Activated CD8-positive, alpha-beta memory T cell treated with anti-CD3 and anti-CD28 coated beads, Interleukin-2, amount 10 ng/mL, durations not matched to agents 7 days and 5 days (primary cell): Measurements from ENCODE around the gene ABR. TPM values are rescaled to one million over a fixed set of nuclear protein-coding genes. Genes with fewer than 3 reads are reported as not detected.

Experiments used
- ATAC-seq: fragments of 150-1000 bp; cut with Tn5 transposase; one replicate; pipeline ENCODE4 v1.10.0; 2021; ENCODE audit warnings: moderate library complexity
- CTCF ChIA-PET: fragments of 350-600 bp; sonication (Branson Sonifier 250); formaldehyde crosslinking; loops from one replicate; lab custom pipeline; 2021; ENCODE audit warnings: antibody characterized with exemption; lab: Charles Lee
- DNase-seq: peaks from one replicate; pipeline ENCODE4 v3.0.0-alpha.2; 2020
- H3K27ac Mint-ChIP-seq: one replicate; pipeline ENCODE4 v1.8.0; 2021; ENCODE audit warnings: mild to moderate bottlenecking, mixed read lengths
- H3K27me3 Mint-ChIP-seq: one replicate; pipeline ENCODE4 v1.8.0; 2021; ENCODE audit warnings: mixed read lengths
- H3K36me3 Mint-ChIP-seq: one replicate; pipeline ENCODE4 v1.8.0; 2021; ENCODE audit warnings: mild to moderate bottlenecking, mixed read lengths
- H3K4me1 Mint-ChIP-seq: one replicate; pipeline ENCODE4 v1.8.0; 2021; ENCODE audit warnings: mixed read lengths
- H3K4me3 Mint-ChIP-seq: one replicate; pipeline ENCODE4 v1.8.0; 2021; ENCODE audit warnings: mild to moderate bottlenecking, moderate library complexity, mixed read lengths
- H3K9me3 Mint-ChIP-seq: one replicate; pipeline ENCODE4 v1.8.0; 2022; ENCODE audit warnings: low read depth, mixed read lengths
- total RNA-seq, 2 experiments: library from RNA; stranded (reverse); gene quantifications; one replicate each; pipeline ENCODE4 v1.2.3, GENCODE V29; 2021

The ABR gene
- total RNA-seq, 2 experiments from 2014 or later = 83.2 to 145 TPM

DNA sequence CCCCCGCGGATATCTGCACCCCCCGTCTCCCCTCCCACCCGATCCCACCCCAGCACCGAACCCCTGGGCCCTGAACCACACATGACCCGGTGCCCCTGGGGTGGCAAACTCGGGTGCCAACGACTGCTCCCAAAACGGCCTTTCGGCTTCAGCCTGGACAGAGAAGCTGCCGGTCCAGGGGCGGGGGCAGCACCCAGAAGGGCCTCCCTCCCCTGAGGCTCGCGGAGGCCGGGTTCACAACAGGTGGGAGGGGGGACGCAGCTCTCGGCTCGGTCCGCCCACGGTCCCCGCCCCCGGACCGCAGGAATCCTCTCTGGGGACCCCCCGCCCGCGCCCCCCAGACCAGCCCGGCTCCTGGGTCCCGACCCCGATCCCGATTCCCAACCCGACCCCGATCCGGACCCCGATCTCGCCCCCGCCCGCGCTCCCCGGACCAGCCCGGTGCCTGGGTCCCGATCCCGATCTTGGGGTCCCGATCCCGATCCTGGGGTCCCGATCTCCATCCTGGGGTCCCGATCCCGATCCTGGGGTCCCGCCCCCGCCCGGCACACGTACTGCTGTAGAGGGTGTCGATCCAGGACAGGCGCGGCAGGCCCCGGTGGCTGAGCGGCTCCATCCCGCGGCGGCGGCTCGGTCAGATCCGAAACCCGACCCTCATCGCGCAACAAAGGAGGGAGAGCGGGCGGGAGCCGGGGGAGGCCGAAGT lies 516 bp downstream of the ABR start:
- CTCF ChIA-PET = interaction anchor here (0.8 to 1.4 kb wide), 2 partner anchors 8 to 121 kb away, joined by 3 to 4 read pairs; no protein-coding TSS in a partner anchor
- no peaks in the 10 kb centered on the region for H3K9me3 Mint-ChIP-seq
- H3K27me3 Mint-ChIP-seq = peaks cover 18% of the 10 kb centered on the region
- H3K27ac Mint-ChIP-seq = no peak overlapping the region
- peak overlapping the region; percentile 59 for H3K4me3 Mint-ChIP-seq
- ATAC-seq (no peak), DNase-seq (no peak)
- peaks cover 21% of the 10 kb centered on the region for H3K4me1 Mint-ChIP-seq
- no peaks in the 10 kb centered on the region for H3K36me3 Mint-ChIP-seq

DNA sequence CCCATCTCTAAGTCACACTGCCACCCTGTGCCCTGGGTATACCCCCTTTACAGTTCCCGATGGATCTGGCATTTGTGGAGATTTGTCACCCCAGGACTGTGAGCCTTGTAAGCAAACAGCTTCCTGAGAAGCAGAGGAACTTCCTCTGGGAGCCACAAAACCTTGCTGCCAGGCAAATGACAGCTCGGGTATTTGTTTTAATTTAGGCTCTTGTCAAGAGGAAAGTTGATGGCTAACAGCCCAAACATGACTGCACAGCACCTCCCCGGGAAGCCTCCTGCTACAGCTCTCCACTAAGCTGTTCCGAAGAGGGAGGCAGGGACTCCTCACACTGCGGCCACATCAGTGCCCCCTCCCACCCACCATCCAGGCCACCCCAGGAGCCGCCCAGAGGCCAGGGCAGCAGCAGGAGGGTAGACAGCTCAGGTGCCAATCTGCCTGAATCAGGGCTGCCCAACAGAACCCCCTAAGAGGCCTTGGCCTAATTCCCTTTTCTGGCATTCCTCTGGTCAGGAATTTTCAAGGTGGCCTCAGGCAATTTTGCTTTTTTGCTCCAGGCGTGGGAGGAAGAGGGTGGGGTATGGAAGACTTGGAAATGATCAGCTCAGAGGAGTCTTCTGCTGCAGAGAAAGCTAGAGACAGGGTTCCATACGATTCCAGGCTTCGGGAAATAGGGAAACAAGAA lies 2.6 kb downstream of the ABR start:
- ATAC-seq (no peak), DNase-seq (no peak)
- Mint-ChIP-seq H3K27ac (no peak overlapping the region), H3K4me1 (peaks cover 10% of the 10 kb centered on the region), H3K9me3 (no peaks in the 10 kb centered on the region), H3K4me3 (no peak overlapping the region), H3K27me3 (peaks cover 18% of the 10 kb centered on the region), H3K36me3 (no peaks in the 10 kb centered on the region)
- CTCF ChIA-PET = interaction anchor here (0.6 to 0.8 kb wide), 2 partner anchors 29 to 54 kb away, joined by 3 read pairs; no protein-coding TSS in a partner anchor

DNA sequence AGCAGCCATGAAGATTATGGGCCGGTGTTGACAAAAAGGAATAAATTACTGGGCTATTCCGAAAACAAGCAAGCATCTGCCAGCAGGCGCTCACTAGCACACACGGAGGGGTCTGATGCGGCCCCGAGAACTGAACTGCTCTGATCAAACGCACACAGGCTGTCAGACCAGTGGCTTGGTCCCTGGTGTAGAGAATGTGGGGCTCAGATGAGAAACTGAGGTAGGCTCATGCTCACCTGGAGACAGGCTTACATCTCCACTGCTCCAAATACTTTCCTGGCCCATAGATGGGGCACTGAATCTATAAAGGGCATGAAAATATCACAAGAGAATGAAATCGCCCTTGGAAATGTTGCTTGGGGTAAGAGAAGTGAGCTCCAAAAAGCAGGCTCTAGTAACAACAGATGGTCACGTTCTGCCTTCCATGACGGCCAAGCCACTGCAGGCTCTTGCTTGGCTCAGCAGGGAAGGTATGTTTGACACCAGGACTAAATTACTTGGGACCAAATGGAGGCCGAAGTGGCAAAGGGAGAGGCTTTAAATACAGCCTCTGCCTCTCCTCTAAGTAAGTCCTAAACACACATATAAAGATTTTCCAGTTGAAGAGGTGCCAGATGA lies 5.4 kb downstream of the ABR start:
- ATAC-seq (no peak), DNase-seq (no peak)
- peaks cover 8% of the 10 kb centered on the region for H3K4me1 Mint-ChIP-seq
- H3K36me3 Mint-ChIP-seq = no peaks in the 10 kb centered on the region
- H3K9me3 Mint-ChIP-seq = no peaks in the 10 kb centered on the region
- no peak overlapping the region for H3K4me3 Mint-ChIP-seq
- H3K27ac Mint-ChIP-seq = no peak overlapping the region
- H3K27me3 Mint-ChIP-seq = peaks cover 12% of the 10 kb centered on the region
- CTCF ChIA-PET = no interaction called here

DNA sequence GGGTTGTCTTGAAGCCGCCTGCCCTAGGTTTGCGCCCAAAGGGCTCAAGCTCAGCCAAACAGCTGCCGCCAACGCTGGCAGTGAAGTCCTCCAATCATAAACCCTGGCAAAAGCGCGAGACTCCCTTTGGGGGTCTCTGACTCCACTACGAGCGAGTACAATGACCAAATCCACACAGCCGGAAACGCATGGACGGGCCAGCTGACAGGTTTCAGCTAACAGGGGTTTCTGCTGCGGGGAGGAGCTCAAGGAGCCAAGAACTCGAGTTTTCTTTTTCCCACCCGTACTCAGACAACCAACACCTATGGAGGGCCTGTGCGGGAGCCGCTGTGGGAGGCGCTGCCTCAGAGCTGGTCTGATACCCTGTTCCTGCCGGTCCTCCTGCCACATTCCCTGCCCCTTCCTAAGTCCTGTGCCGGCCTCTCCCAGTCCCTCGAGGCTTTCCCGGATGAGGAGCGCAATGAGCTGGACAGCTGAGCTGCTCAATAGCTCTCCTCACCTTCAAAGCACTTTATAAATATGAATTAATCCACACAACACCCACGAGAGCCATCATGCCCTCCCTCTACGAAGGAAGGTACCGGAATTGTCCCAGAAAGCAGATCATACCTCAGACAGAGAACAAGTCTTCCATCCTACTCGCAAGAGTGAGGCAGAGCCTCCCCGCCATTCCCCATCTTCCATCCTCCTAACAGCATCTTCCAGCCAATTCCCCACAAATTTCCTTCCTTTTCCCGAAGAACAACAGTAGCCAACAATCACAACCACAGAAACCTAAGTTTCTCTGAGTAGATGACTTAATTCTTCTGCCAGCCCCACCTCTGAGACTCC lies 6.1 kb downstream of the ABR start:
- H3K27me3 Mint-ChIP-seq = peaks cover 10% of the 10 kb centered on the region
- H3K27ac Mint-ChIP-seq = no peak overlapping the region
- no peak overlapping the region for H3K4me3 Mint-ChIP-seq
- peaks cover 8% of the 10 kb centered on the region for H3K4me1 Mint-ChIP-seq
- no peaks in the 10 kb centered on the region for H3K36me3 Mint-ChIP-seq
- DNase-seq (no peak), ATAC-seq (no peak)
- no peaks in the 10 kb centered on the region for H3K9me3 Mint-ChIP-seq
- CTCF ChIA-PET = interaction anchor here (0.5 to 1.3 kb wide), 2 partner anchors 51 to 60 kb away, joined by 3 read pairs; no protein-coding TSS in a partner anchor

DNA sequence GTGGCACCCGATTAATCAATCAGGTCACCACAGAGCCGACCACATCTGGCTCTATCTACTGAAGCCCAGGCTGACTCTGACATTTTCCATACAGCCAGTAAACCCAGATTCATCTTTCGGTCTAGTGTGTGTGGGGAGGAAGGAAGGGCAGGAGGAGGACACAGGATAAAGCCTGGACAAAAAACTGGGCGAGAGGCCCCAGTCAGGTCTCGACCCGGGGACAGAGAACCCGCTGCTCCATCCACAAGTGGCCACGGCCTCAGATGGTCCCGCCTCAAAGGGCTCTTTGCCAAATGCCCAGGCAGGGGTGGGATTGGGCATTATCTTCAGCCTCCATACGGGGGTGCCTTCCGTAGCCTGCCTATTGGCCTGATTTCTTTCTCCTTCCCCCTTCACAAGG lies 7.8 kb downstream of the ABR start:
- CTCF ChIA-PET = no interaction called here
- H3K4me1 Mint-ChIP-seq = peaks cover 6% of the 10 kb centered on the region
- no peak overlapping the region for H3K4me3 Mint-ChIP-seq
- DNase-seq (no peak), ATAC-seq (no peak)
- H3K27me3 Mint-ChIP-seq = no peaks in the 10 kb centered on the region
- H3K27ac Mint-ChIP-seq = no peak overlapping the region
- H3K36me3 Mint-ChIP-seq = no peaks in the 10 kb centered on the region
- no peaks in the 10 kb centered on the region for H3K9me3 Mint-ChIP-seq

DNA sequence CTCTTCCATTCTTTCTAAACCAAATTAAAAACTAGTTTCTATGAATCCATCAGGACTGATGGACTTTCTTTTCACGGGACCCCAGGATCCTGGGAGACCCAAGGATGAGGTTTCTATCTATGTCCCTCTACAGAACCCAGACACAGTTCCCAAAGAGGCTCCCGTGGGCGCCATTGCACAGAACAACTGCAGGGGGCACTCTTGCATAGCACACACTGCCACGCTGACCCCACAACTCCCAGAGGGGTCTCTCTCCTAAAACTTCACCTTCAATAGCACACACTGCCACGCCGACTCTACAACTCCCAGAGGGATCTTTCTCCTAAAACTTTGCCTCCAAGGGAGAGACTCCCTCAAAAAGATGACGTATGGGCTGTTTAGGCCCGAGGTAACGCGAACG lies 9.0 kb downstream of the ABR start:
- no peak for DNase-seq
- Mint-ChIP-seq H3K4me3 (no peak overlapping the region), H3K4me1 (peaks cover 3% of the 10 kb centered on the region), H3K27ac (no peak overlapping the region), H3K36me3 (no peaks in the 10 kb centered on the region), H3K27me3 (no peaks in the 10 kb centered on the region), H3K9me3 (no peaks in the 10 kb centered on the region)
- CTCF ChIA-PET = interaction anchor here (0.9 kb wide), 1 partner anchor 159 kb away, joined by 3 read pairs; no protein-coding TSS in a partner anchor
- no peak for ATAC-seq

DNA sequence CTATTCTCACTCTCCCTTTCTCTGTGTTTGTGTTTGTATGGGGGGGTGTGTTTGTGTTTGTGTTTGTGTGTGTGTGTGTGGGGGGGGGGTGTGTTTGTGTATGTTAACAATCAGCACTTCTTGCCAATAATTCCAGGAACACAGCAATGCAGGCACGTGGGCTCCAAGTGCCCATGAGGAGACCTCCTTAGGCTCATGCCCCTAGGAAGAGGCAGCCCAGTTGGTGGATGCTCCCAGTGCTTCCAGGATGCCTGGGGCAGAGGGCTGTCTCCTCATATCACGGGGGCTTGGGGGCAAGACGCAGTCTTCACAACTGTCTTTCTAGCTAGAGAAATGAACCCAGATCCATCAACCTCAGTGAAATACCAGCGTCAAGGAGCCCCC lies 9.9 kb downstream of the ABR start:
- no peaks in the 10 kb centered on the region for H3K36me3 Mint-ChIP-seq
- no peaks in the 10 kb centered on the region for H3K4me1 Mint-ChIP-seq
- CTCF ChIA-PET = no interaction called here
- no peaks in the 10 kb centered on the region for H3K9me3 Mint-ChIP-seq
- no peaks in the 10 kb centered on the region for H3K27me3 Mint-ChIP-seq
- H3K27ac Mint-ChIP-seq = no peak overlapping the region
- ATAC-seq (no peak), DNase-seq (no peak)
- no peak overlapping the region for H3K4me3 Mint-ChIP-seq

DNA sequence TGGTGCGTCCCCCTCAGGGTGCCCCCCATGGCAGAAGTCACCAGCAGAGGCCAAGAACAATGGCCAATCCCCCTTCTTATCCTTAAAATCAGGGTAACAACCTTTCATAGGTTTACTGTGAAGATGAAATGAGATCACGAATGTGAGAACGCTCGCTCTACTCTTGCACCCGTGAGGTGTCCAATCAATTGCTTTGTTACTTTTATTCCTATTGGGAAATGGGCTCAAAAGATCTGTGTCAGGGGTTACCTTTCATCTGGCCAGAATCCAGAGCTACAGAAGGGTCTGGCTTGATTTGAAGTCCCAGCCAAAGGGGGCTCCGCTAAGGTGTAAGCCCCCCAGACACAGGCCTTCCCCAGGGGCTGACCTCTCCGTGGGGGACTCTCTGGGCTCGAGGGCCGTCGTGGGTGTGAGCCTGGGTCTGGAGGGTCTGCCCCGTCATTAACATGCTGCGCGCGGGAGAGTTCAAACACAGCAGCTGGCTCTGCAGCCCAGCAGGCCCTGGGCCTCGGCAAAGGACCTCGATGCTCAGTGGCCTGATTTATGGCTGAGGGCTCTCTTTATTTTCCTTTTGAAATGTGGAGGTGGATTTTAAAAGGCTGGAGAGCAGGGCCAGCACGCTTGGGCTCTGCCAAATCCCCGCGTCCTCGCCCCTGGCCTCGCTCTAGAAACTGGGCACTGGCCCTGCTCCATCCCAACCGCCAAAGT lies 10.4 kb downstream of the ABR start:
- Mint-ChIP-seq H3K4me1 (no peaks in the 10 kb centered on the region), H3K27me3 (no peaks in the 10 kb centered on the region), H3K36me3 (no peaks in the 10 kb centered on the region), H3K27ac (no peak overlapping the region), H3K4me3 (no peak overlapping the region), H3K9me3 (no peaks in the 10 kb centered on the region)
- ATAC-seq (no peak), DNase-seq (no peak)
- CTCF ChIA-PET = interaction anchor here (1.6 kb wide), 1 partner anchor 46 kb away, joined by 4 read pairs; no protein-coding TSS in a partner anchor

DNA sequence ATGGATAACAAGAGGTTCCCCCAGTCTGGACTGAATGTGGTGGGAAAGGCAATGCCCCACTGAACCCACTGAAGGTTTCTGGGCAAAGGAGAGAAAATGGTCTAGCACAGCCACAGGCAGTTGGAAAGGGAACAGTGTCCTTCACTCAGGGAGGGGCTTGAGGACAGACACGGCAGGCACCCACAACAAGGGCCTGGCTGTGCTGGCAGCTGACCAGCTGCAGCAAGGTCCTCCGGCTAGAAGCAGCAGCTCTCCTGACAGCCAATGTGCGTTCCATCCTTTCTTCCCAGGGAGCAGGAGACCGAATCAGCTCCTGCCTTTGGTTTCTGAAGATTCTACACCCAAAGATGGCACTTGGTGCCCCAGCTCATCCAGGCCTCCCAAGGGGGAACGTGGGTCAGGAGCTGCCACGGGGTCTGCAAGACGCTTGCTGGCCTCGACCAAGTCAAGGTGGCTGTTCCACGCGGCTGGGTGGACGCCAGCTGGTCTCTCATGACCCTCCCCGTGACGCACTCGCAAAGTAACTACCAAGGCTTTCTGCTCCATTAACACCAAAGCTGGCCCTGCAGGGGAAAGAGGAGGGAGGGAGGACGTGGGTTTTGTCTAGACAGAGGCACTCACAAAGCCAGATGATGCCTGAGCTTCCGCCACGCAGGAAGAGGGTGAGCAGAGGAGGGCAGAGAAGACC lies 11.1 kb downstream of the ABR start:
- no peak for DNase-seq
- no peak for ATAC-seq

DNA sequence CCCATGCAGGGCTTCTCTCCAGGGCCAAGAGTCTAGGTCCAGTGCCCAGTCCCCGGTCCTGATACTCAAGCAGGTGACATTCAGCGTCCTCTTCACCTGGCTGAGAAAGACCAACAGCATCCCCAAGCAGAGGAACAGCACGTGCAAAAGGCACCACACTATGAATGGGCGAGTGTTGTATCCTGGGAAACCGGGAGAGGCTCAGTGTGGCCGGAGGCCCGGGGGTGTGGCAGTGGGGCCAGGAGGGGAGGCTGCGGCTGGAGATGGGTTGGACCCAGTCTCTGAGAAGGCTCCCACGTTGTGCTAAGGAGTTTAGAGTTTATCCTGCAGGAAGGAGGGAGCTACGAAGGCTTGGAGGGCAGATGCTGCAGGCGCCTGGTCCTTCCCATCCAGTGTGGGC lies 13.5 kb downstream of the ABR start:
- H3K4me1 Mint-ChIP-seq = no peaks in the 10 kb centered on the region
- H3K27ac Mint-ChIP-seq = no peak overlapping the region
- no peak for DNase-seq
- no peaks in the 10 kb centered on the region for H3K9me3 Mint-ChIP-seq
- no peaks in the 10 kb centered on the region for H3K36me3 Mint-ChIP-seq
- H3K27me3 Mint-ChIP-seq = no peaks in the 10 kb centered on the region
- H3K4me3 Mint-ChIP-seq = no peak overlapping the region
- no peak for ATAC-seq
- CTCF ChIA-PET = interaction anchor here (0.9 to 1.2 kb wide), 2 partner anchors 108 to 166 kb away, joined by 3 read pairs; no protein-coding TSS in a partner anchor

More for the DNA sequence above, 11.1 kb downstream of the ABR start:
- Mint-ChIP-seq H3K27me3 (no peaks in the 10 kb centered on the region), H3K9me3 (no peaks in the 10 kb centered on the region), H3K4me1 (no peaks in the 10 kb centered on the region), H3K36me3 (no peaks in the 10 kb centered on the region), H3K27ac (no peak overlapping the region), H3K4me3 (no peak overlapping the region)
- CTCF ChIA-PET = interaction anchor here (1.6 kb wide), 1 partner anchor 46 kb away, joined by 4 read pairs; no protein-coding TSS in a partner anchor

DNA sequence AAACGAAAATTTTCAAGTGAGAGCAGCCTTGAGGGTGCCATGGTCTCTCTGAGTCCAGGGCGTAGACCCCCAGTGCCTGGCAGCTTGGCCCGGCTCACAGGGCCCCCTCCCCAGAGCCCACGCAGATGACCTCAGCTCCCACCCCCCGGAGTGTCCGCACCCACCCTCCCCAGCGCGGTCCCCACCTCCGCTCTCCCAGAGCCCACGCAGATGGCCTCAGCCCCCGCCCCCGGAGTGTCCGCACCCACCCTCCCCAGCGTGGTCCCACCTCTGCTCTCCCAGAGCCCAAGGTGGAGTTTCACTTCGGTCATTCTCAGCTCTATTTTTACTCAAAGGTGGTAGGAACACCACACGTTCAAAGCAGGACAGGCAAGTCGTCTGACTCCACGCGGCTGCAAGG lies 13.9 kb downstream of the ABR start:
- Mint-ChIP-seq H3K4me3 (no peak overlapping the region), H3K27ac (no peak overlapping the region)

More for the DNA sequence above, 13.9 kb downstream of the ABR start:
- H3K36me3 Mint-ChIP-seq = no peaks in the 10 kb centered on the region
- H3K27me3 Mint-ChIP-seq = no peaks in the 10 kb centered on the region
- CTCF ChIA-PET = interaction anchor here (1.2 to 2.1 kb wide), 2 partner anchors 43 to 107 kb away, joined by 3 to 9 read pairs; no protein-coding TSS in a partner anchor
- ATAC-seq (no peak), DNase-seq (no peak)
- no peaks in the 10 kb centered on the region for H3K9me3 Mint-ChIP-seq
- H3K4me1 Mint-ChIP-seq = no peaks in the 10 kb centered on the region
